Measurements from ENCODE around the gene METRNL.
A peak's percentile ranks its signal among the peaks of the same experiment; 100 is the strongest.
"Not testable (repeated sequence)": the region's sequence is repeated elsewhere in the genome, so short reads cannot be mapped to it uniquely, and the experiment has no call there.

METRNL gene, protein sequence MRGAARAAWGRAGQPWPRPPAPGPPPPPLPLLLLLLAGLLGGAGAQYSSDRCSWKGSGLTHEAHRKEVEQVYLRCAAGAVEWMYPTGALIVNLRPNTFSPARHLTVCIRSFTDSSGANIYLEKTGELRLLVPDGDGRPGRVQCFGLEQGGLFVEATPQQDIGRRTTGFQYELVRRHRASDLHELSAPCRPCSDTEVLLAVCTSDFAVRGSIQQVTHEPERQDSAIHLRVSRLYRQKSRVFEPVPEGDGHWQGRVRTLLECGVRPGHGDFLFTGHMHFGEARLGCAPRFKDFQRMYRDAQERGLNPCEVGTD

DNA sequence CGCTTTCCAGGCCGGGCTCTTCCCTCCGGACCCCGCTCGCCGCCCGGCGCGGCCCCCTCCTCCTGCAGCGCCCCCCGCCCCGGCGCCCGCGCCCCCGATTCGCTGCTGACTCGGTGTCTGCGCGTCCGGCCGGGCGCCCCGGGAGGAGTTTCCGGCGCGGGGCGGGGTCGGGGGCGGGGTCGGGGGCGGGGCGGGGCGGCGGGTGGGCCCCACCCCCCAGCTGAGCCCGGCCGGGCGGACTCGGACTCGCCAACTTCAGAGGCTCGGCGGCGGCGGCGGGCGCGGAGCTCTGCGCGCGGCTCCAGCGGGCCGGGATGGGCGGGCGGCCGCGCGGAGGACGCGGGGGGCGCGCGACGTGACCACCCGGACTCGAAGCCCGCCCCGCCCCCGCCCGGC, at the start of gene METRNL:
Gene METRNL, plus strand, starts transcription at position 258 of the 396 bp plus-strand sequence. CDS start 207 bp downstream, outside the sequence.
- Histone ChIP-seq H2AFZ (peak within 1 kb of the TSS; percentile 78), H3K36me3 (ENCODE audit: control insufficient read depth, insufficient read depth, low read length) (no peaks in the 10 kb centered on the region), H3K27ac (peak within 1 kb of the TSS; percentile 49), H3K9ac (no peak within 1 kb of the TSS), H3K9me3 (ENCODE audit: control insufficient read depth, low read length) (no peaks in the 10 kb centered on the region), H3K4me2 (ENCODE audit: low read length) (peak within 1 kb of the TSS; percentile 90), H3K79me2 (peaks cover 15% of the 10 kb centered on the region), H3K4me1 (peaks cover 39% of the 10 kb centered on the region), H3K4me3 (ENCODE audit: low read depth, low read length) (peak within 1 kb of the TSS; percentile 54), H3K27me3 (ENCODE audit: control insufficient read depth, insufficient read depth, low read length) (no peaks in the 10 kb centered on the region)
- TF ChIP-seq, protein P1, sequence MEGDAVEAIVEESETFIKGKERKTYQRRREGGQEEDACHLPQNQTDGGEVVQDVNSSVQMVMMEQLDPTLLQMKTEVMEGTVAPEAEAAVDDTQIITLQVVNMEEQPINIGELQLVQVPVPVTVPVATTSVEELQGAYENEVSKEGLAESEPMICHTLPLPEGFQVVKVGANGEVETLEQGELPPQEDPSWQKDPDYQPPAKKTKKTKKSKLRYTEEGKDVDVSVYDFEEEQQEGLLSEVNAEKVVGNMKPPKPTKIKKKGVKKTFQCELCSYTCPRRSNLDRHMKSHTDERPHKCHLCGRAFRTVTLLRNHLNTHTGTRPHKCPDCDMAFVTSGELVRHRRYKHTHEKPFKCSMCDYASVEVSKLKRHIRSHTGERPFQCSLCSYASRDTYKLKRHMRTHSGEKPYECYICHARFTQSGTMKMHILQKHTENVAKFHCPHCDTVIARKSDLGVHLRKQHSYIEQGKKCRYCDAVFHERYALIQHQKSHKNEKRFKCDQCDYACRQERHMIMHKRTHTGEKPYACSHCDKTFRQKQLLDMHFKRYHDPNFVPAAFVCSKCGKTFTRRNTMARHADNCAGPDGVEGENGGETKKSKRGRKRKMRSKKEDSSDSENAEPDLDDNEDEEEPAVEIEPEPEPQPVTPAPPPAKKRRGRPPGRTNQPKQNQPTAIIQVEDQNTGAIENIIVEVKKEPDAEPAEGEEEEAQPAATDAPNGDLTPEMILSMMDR (IDR thresholded peaks at IDR 0.05): no peak

DNA sequence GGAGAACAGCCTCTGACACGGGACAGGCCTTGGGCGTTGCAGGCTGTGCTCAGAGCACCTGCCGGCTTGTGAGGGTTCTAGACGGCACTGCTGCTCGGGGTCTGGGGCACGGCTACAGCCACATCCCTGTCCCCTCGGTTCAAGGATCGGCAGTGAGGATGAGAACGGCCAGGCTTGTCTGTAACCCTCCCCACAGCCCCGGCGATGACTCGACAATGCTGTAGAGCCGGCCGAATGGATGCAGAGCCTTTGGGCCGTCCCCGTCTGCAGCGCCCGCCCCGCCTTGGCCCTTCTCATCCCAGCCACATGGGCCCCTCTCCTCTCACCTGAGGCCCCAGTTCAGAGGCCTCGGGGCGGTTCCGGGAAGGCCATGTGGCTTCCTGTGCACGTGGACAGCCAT, 49.0 kb upstream of the METRNL start:
- no peaks in the 10 kb centered on the region for H3K4me1 ChIP-seq
- no peaks in the 10 kb centered on the region for H3K79me2 ChIP-seq
- H3K4me2 ChIP-seq (ENCODE audit: low read length): no peak overlapping the region
- no peak overlapping the region for H2AFZ ChIP-seq
- H3K9ac ChIP-seq: no peak overlapping the region
- H3K27ac ChIP-seq: no peak overlapping the region
- H3K27me3 ChIP-seq (ENCODE audit: control insufficient read depth, insufficient read depth, low read length): no peaks in the 10 kb centered on the region
- TF ChIP-seq, protein P1 (IDR thresholded peaks at IDR 0.05): no peak
- H3K36me3 ChIP-seq (ENCODE audit: control insufficient read depth, insufficient read depth, low read length): no peaks in the 10 kb centered on the region
- H3K4me3 ChIP-seq (ENCODE audit: low read depth, low read length): no peak overlapping the region
- no peaks in the 10 kb centered on the region for H3K9me3 ChIP-seq (ENCODE audit: control insufficient read depth, low read length)

DNA sequence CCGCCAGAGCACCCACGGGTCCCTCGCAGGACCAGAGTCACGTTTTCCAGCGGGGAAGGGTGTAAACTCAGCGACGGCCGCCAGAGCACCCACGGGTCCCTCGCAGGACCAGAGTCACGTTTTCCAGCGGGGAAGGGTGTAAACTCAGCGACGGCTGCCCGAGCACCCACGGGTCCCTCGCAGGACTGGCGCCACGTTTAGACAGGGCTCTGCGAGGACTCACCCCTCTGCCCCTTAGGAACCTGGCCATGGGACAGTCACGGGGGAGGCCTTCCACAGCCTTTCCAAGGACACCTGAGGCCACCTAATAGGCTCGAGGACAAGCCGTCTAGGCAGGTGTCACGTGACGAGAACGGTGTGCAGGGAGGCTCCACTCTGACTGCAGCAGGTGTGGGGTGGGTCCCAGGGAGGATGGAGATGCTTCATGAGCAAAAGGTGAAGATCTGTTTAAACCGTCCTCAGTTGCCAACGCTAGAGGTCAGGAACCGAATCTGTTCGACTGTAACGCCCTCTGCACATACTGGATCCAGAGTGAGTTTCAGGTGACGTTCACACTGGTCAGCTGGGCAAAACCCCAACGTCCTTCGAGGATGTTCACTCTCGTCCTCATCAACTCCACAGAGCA, 48.0 kb upstream of the METRNL start:
- Histone ChIP-seq H3K36me3 (ENCODE audit: control insufficient read depth, insufficient read depth, low read length) (no peaks in the 10 kb centered on the region), H3K9ac (no peak overlapping the region), H3K27ac (no peak overlapping the region), H3K4me2 (ENCODE audit: low read length) (no peak overlapping the region), H3K79me2 (no peaks in the 10 kb centered on the region), H3K9me3 (ENCODE audit: control insufficient read depth, low read length) (no peaks in the 10 kb centered on the region), H3K4me3 (ENCODE audit: low read depth, low read length) (no peak overlapping the region), H3K4me1 (no peaks in the 10 kb centered on the region), H2AFZ (no peak overlapping the region), H3K27me3 (ENCODE audit: control insufficient read depth, insufficient read depth, low read length) (no peaks in the 10 kb centered on the region)
- TF ChIP-seq, protein P1 (IDR thresholded peaks at IDR 0.05): no peak

DNA sequence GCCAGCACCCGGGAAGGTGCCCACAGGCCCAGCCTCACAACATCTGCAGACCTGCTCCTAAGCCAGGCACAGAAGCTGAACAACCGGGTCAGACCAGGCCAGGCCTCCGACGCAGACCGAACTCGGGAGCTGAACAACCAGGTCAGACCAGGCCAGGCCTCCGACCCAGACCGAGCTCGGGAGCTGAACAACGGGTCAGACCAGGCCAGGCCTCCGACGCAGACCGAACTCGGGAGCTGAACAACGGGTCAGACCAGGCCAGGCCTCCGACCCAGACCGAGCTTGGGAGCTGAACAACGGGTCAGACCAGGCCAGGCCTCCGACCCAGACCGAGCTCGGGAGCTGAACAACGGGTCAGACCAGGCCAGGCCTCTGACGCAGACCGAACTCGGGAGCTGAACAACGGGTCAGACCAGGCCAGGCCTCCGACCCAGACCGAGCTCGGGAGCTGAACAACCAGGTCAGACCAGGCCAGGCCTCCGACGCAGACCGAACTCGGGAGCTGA, 47.4 kb upstream of the METRNL start:
- not testable (repeated sequence) for H3K4me2 ChIP-seq (ENCODE audit: low read length); H3K9me3 ChIP-seq (ENCODE audit: control insufficient read depth, low read length); H3K36me3 ChIP-seq (ENCODE audit: control insufficient read depth, insufficient read depth, low read length); H3K79me2 ChIP-seq; H3K4me1 ChIP-seq; H3K27ac ChIP-seq; H2AFZ ChIP-seq; H3K4me3 ChIP-seq (ENCODE audit: low read depth, low read length); H3K27me3 ChIP-seq (ENCODE audit: control insufficient read depth, insufficient read depth, low read length); H3K9ac ChIP-seq

DNA sequence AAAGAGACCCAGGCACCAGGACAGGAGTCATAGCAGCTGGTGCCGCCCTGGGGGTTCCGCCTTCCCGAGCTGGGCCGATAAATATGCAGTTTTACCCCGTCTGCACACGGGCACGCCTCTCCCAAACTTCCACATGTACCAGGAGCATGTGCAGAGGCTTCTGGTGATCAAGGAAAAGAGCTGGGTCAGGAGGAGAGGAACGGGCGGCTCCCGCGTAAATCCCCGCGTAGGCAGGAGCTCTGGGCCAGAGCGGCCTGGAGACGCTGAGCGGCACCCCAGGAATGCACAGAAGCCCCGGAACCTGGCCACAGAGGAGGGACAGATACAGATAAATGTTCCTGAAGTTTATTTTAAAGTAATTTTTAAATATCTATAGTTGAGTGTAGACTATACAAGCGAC, 46.6 kb upstream of the METRNL start:
- no peaks in the 10 kb centered on the region for H3K36me3 ChIP-seq (ENCODE audit: control insufficient read depth, insufficient read depth, low read length)
- no peaks in the 10 kb centered on the region for H3K9me3 ChIP-seq (ENCODE audit: control insufficient read depth, low read length)
- H3K4me3 ChIP-seq (ENCODE audit: low read depth, low read length): no peak overlapping the region
- TF ChIP-seq, protein P1 (IDR thresholded peaks at IDR 0.05): no peak
- H3K4me1 ChIP-seq: no peaks in the 10 kb centered on the region
- no peaks in the 10 kb centered on the region for H3K79me2 ChIP-seq
- H3K4me2 ChIP-seq (ENCODE audit: low read length): no peak overlapping the region
- H3K9ac ChIP-seq: no peak overlapping the region
- no peak overlapping the region for H3K27ac ChIP-seq
- no peaks in the 10 kb centered on the region for H3K27me3 ChIP-seq (ENCODE audit: control insufficient read depth, insufficient read depth, low read length)
- no peak overlapping the region for H2AFZ ChIP-seq
